Endometrial microvascular endothelial cells (primary cell): Measurements from ENCODE around the gene BTBD16. TPM values are rescaled to one million over a fixed set of nuclear protein-coding genes. Genes with fewer than 3 reads are reported as not detected.

Experiments
- in situ Hi-C: cut with HindIII; loops from 2 replicates; pipeline ENCODE4 v1.10.0; 2017; ENCODE audit warnings: low sequenced_read_pairs, low pct_unique_long_range_greater_than_20kb; ENCODE audit errors: inconsistent ontology term
- total RNA-seq: library from RNA; depleted of rRNA; stranded (reverse); fragments of >200 nt; gene quantifications from one replicate; pipeline ENCODE4 v1.2.3, GENCODE V29; 2015; ENCODE audit errors: inconsistent ontology term

Gene BTBD16
- total RNA-seq, 1 donor from 2014 or later: not detected

DNA sequence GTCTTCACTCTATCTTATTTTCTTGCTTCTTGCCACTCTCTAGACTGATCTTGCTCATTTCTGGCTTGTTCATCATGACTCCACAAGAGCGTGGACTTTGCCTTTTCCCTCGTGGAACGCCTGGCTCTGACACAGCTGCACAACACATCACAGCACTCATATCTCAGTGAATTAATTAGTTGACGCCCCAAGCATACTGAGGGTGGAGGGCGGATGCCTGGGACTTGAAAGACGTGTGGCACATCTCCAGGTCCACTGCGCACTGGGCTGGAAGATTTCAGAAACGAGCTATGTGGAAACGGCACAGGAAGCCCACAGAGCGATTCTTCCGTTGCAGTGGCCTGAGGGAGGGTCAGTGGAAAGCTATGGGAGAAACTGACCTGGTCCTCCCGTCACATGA lies 79.8 kb downstream of the BTBD16 start:
- in situ Hi-C loops: no loop called here

DNA sequence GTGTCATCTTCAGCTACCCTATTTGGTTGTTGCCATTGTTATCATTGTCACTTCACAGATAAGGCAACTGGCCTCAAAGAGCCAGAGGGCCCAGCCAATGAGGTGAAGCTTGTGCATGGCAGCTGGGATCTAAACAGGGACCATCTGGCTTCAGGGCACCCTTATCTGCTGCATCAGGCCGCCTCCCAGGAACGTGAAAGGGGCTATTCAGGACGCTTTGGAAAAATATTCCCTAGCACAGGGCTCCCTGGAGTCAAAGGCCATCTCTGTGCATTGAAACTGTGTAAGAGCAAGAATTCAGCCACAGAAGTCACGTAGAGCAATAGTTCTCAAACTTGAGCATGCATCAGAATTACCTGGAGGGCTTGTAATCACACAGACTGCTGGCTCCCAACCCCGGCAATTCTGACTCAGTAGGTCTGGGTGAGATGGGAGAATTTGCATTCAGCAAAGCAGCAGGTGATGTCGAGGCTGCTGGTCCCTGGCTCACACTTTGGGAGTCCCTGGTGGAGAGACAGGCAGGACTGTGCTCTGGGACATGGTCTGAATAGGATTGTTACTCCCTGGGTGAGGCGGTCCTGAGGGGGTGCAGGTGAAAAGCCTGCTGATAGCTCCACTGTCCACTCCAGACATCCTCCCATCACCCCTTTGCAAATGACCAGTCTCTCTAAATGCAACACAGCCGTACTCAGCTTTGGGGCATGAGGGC lies 81.9 kb downstream of the BTBD16 start:
- in situ Hi-C loops: no loop called here

DNA sequence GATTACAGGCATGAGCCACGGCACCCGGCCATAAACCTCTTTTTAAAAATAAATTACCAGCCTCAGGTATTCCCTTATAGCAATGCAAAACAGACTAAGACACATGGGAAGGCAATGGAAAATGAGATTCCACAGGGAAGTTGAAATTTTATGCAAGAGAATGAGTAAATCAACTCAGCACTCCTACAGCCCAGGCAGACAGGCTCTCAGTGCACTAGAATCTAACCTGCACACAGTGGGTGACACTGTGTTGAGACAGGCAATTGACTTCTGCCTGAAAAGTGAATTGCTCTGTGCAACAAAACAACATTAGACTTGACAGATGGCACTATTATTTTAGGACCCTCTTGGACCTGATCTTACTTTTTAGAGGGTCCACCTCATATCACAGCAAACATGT lies 83.3 kb downstream of the BTBD16 start:
- in situ Hi-C loops: no loop called here

DNA sequence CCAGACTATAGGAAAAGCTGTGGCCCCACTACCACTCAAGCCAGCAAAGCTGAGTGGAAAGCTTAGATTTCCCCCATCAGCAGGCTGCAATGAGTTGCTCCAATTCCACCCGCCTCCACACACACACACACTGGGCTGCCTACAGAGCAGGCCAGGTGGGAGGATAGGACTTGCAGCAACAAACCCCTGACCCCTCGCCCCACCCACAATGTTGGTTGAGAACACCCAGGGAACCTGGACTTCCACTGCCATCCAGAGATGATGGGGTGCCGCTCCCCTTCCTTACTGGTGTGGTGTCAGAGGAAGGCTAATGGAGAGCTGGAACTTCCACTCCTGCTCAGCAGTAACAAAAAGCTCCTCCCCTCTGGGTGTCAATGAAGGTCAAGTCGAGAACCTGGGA lies 86.6 kb downstream of the BTBD16 start:
- in situ Hi-C loops: no loop called here

DNA sequence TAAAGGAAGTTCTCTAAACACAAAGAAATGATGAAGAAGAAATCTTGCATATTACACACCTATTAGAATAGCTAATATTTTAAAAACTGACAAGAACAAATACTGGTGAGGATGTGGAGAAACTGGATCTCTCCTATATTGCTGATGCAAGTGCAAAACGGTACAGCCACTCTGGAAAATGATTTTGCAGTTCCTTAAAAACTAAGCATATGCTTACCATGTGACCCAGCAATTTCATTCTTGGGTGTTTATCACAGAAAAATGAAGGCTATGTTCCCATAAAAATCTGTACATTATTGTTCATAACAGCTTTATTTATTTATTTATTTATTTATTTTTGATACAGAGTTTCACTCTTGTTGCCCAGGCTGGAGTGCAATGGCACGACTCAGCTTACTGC lies 88.5 kb downstream of the BTBD16 start:
- in situ Hi-C loops: no loop called here

DNA sequence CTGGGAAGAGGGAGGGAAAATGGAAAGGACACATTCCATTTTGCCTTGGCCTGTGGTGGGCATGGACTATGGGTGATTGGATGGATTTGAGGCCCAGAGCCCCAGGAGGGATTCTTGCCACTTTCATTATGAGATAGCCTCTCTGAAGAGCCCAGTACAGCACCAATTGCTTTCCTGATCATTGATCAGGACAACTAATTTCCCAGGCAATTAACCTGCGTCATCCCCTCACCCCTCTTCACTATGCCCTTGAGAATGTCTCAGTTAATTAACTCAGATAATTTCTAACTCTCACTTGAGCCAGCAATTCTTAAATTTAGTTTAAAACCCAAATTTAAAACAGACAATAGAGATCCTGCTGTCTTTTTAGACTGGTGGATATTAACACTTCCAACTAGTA lies 90.0 kb downstream of the BTBD16 start:
- in situ Hi-C loops: no loop called here

DNA sequence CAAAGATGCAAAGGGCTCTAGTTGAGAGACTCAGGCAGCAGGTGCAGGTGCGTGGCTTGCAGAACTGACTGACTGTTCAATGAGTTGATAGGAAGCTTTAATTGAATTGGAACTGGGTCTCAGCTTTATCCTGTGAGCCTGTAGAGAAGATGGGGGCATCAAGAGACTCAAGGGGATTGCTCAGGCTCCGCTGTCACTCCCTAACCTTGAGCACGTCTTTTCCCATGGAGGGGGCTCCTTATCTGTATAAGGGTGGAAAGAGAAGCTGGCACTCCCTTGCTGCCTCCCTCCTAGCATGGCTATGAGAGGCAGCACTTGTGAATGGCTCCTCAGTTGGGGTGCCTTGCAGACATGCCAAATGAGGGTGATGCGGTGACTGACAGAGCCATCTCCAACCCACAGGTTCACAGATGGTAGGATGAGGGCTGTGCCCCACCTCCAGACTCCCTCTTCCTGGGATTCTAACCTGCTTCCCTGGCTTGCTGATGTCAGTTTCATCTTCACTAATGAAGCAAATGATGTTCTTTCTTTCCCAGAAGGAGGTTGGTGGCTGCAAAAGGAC lies 91.0 kb downstream of the BTBD16 start:
- in situ Hi-C loops: no loop called here

DNA sequence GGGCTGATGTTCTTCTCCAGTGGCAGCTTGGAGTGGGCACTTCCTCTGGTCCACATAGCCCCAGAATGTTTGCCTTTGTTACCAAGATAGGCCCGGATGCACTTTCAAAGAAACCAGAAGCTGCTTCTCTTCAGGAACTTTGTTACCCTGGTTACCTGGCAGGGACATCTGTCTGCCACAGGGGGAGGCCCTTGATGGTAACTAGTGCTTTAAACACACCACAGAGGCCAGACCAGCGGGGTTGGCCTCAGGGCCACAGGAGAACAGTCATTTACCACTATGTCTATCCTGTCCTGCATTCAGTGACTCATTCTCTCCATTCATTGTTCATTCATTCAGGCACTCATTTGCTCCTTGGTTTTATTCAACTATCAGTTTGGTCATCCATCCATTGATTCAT lies 91.5 kb downstream of the BTBD16 start:
- in situ Hi-C loops: no loop called here

DNA sequence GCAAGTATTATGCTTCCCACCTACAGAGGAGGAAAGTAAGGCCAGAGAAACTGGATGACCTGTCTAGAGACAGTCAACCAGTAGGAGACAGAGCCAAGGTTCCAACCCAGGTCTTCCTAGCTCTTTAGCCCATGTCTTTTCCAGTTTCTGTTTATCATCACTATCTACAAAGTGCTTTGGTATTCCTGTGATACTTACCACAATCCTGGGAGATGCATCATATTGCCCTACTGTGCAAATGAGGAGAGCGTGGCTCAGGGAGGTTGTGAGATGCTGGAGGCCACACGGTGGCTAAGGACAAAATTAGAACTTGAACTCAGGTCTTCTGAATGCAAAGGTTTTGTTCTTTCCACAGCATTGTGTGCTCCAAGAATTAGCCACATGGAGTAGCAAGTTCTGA lies 92.2 kb downstream of the BTBD16 start:
- in situ Hi-C loops: no loop called here

DNA sequence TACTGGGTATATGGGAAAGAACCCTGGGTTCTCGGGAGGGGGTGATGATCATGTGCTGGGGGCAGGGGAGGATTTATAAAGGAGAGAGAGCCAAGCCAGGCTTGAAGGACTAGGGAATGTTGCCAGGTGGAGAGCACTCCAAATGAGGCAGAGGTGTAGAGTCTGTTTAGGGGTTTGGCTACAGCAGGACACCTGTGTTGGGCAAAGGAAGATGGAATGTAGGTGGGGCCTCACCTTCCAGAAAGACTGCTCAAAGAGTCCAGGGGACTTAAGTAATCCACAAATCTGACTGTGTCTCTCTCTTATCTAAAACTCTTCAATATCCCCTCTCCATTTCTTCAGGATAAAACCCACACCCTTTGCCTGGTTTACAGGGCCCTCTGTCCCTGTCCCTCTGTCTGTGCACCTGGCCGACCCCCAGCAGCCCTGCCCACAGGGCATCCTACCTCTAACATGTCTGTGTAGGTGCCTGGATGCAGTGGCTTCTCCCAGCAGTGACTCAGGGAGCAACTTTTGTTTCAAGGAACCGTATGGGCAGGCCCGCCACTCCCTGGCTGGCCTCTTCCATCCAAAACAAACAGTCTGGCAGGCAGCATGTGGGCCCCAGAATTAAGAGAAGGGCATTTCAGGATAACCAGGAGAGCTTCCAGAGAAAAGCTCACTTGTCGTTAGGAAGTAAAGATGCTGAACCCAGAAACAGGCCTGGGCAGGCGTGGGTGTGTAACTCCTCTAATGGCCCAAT lies 92.8 kb downstream of the BTBD16 start:
- in situ Hi-C loops: no loop called here

DNA sequence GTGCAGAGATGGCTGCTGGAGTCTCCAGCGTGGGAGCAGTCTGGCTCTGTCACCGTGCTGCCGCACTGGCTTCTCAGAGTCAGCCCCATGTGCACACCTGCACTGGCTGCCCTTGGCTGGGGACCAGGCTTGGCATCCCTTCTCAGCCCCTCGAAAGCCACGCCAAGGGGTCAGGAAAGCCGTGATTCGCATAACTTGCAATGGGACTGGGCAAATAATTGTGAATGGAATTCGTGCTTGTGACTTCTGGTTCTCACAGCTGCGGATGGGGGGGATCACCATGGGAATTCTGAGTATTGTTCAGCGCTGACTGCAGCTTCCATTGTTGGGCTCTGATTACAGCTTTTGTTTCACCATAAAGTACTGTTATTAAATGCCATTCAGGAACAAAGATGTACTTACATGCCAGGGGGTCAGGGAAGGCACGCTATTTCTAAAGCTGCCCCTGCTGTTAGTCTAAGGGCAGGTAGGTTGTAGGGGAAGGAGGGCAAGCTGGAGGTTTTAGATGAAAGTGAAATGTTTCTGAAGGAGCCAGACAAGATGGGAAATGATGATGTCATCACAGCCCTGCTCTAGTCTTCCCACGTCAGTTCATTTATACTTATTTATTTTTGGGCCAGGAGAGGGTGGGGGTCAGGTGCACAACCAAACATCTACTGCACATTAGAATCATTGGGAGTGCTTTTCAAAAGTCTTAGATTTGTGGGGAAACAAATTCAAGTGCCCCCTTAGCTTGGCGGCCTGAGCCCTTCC lies 97.6 kb downstream of the BTBD16 start:
- in situ Hi-C loops: no loop called here

DNA sequence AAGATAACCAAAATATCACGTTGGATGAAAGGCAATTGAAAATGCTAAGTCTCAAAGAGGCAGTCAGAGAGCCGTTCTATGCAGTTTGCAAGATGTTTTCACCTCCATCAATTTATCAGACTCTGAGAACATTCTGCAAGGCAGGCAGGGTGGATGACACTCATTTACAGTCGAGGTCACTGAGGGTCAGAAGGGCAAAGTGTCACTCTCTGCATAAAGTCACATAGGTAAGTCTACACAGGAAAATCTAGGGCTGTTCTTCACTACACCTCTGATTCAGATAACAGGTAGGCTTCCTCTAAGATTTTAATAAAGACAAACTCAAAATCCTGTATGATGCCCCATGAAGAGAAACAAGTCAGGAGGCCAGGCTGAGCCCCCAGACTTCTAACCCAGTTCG lies 102.0 kb downstream of the BTBD16 start:
- in situ Hi-C loops: no loop called here

DNA sequence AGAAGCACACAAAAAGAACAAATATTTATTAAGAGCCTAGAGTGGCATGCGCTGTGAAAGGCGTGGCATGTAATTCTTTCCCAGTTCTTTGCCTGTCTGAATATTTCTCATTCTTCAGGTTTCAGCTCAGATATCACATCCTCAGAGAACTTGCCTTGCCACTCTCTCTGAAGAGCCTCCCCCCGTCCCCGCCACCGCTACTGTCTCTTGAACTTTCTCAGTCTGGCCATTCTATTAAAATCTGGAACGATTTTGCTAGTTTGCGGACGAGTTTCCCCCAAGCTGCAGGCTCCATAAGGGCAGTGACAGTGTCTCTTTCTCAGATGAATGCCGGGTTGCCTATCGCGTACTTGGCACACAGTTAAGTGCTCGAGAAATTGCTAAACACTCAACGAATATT lies 102.6 kb downstream of the BTBD16 start:
- in situ Hi-C loops: no loop called here

DNA sequence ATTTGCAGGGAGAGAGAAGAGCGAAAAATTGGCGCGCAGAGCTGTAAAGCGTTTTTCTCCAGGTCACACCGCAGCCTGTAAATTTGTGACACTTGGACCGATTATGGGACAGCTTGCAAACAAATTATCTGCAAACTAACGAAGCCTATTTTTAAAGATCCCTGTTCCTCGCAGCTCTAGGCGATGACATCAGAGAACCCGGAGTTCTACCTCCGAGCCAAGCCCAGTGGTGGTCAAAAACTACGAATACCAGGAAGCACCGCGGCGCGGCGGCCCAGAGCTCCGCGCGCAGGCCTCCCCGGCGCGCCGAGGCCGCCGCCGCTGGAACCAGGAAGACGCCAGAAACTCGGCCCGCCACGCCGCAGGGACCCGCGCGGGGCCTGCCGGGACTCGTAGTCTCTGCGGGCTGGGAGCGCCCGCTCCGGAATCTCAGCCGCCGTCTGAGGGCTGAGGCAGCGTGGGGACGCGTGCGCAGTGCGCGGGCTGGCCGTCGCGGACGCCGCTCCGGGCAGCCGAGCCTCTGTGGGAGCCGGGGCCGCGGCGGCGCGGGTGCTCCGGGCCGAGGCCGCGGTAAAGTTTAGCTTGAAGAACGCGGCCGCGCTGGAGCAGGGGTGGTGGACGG lies 103.3 kb downstream of the BTBD16 start, which contains the start of gene PLEKHA1:
Gene PLEKHA1 (plus strand): TSS at position 472 of the 622 bp plus-strand sequence. CDS start 18,493 bp downstream, outside the sequence.
- in situ Hi-C loops: no loop called here

DNA sequence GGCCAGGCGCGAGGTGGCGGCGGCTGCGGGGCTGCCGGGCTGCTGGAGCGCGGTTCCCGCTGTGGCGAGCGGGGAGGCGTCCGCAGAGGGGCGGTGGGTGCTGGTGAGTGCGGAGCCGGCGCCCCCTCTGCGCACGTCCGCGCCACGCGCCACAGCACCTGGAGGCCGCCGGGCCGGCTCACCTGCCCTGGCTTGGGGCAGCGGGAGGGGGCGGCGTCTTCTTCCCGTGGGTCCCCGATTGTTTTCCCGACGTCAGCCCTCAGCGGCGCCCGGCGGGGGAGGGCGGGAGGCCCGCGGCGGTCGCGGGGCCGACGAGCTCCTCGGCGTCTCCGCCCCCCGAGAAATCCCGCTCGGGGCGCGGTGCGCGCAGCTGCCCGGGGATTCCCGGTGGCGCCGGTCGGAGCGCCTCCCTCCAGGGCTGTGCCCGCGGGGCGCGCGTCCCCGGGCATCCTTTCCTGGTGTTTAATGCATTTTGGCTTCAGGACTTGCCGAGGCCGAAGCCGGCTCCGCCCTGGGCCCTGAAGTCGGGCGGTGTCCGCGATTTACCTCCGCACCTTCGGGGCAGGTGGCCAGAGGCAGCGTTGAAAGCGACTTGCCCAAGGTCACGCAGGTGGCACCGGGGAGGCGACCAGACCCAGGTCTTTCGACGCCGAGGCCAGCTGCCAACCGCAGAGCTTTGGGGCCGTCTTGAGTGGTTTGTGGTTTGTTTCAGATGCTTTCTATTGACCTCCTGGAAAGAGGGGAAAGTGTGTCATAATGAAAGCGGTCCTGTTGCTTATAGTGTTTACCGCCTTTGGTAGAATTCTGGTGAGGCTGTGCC lies 104.0 kb downstream of the BTBD16 start:
- in situ Hi-C loops: no loop called here

DNA sequence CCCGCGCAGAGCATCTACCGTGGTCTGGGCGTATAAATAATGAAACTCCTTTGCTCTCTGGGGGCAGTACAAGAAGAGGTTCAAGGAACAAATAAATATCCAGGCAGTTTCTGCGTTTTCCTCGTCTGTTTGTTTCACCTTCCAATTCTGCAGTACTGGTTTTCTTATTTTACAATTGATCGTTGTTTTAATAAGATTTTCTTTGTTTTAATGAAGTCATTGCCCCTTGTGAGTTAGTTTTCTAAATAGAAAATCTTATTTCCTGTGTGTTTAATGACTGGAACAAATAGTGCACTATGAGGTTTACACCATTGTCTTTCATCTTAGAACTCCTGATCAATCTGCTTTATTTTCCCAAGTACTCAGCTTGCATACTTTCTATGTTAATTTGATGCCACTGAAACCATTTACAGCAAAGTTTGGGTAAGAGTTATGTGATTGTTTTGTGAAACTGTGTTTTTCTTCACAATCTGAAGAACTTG lies 104.6 kb downstream of the BTBD16 start:
- in situ Hi-C loops: no loop called here

DNA sequence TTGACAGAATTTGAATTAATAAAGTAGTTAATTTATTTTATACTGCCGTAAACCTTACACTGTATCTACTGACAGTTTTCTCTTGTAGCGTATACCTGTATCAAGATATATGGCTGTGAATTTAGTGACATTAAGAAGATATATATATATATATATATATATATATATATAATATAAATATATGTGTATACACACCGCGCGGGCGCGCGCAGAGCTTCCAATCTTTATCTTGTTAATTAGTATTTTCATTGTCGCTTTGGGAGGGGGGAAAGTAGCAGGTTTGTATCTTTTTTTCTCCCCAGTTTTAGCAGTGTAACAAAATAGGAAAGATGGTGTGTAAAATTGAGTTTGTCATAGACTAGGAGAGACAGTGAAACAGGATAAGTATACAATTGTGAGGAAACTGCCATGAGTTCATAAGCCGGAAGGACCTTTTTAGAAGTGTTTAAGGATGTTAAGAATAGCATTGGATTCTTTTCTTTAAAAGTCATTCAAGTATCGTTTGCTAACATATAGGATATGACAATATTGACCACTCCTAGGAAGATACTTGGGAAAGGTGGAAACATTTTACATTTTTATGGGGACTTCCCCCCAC lies 105.4 kb downstream of the BTBD16 start:
- in situ Hi-C loops: no loop called here

DNA sequence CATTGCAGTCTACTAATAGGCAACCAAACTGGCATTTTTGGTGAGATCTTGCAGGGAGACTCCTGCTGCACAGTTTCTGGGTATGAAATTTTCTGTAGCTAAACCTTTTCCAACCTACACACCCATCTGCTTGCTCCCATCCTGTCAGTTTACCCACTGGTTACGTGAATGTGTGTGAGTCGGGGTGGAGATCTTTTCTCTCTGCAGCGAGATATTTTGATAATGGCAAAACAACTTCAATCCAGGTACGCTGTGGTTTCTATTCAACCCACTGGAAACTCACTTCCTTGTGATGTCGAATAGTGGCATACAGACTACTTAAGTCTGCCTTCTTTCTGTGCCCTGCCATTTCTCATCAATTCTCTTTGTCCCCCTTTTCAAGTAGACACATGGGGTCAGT lies 107.9 kb downstream of the BTBD16 start:
- in situ Hi-C loops: no loop called here
